ENCODE data around the gene ERC1.

- TF ChIP-seq CTCF (IDR thresholded peaks at IDR 0.05) (no peak), REST (IDR thresholded peaks at IDR 0.05; ENCODE audit: insufficient read depth in 1 of 2, low read depth in 2 of 2, low read length in 1 of 2) (no peak), POLR2AphosphoS5 (IDR thresholded peaks at IDR 0.05; ENCODE audit: low read depth, low read length) (no peak), SIN3A (IDR thresholded peaks at IDR 0.05; ENCODE audit: borderline replicate concordance, insufficient read depth, low read depth, low read length) (no peak)
Measured at GRCh38 chr12:1071182-1071581, 80.2 kb downstream of the ERC1 start.
